SU-DHL-6 (cell line): ENCODE data around the gene TRAF3IP3.

Source experiments
- H2AFZ ChIP-seq: fragments of 200-600 bp; sonication (generic); 2 replicates; pipeline ENCODE4 v1.6.1; 2014; ENCODE audit warnings: low read depth, mild to moderate bottlenecking, moderate library complexity, mixed read lengths, antibody characterized with exemption, low read length; ENCODE audit not compliant: severe bottlenecking
- H3F3A ChIP-seq: fragments of 200-600 bp; shearing (Covaris generic); 2 replicates; pipeline ENCODE4 v1.6.0; 2016; ENCODE audit warnings: antibody characterized with exemption, mild to moderate bottlenecking; ENCODE audit not compliant: insufficient read depth
- H3K27ac ChIP-seq: fragments of 200-600 bp; sonication (generic); 2 replicates; pipeline ENCODE4 v1.5.1; 2016; ENCODE audit warnings: low read depth, mild to moderate bottlenecking, low read length, moderate library complexity, mixed read lengths
- H3K27me3 ChIP-seq: fragments of 200-600 bp; sonication (generic), shearing (Covaris generic); 2 replicates; pipeline ENCODE4 v1.6.0; 2014; ENCODE audit warnings: mild to moderate bottlenecking, low read length
- H3K36me3 ChIP-seq: fragments of 200-600 bp; sonication (generic); 2 replicates; pipeline ENCODE4 v1.6.1; 2014; ENCODE audit warnings: mild to moderate bottlenecking, low read length, mixed read lengths
- H3K4me2 ChIP-seq: fragments of 300-600, 200-600 bp; shearing (Covaris generic), sonication (generic); 2 replicates; pipeline ENCODE4 v1.6.0; 2014; ENCODE audit warnings: low read length, low read depth, mild to moderate bottlenecking; ENCODE audit not compliant: poor library complexity, severe bottlenecking
- H3K4me3 ChIP-seq: fragments of 200-600 bp; sonication (generic); 2 replicates; pipeline ENCODE4 v1.5.1; 2014; ENCODE audit warnings: antibody characterized with exemption, low read length, mild to moderate bottlenecking, mixed read lengths; ENCODE audit not compliant: insufficient read depth, poor library complexity, severe bottlenecking
- H3K79me2 ChIP-seq: fragments of 200-600 bp; sonication (generic); 2 replicates; pipeline ENCODE4 v1.6.1; 2014; ENCODE audit warnings: mild to moderate bottlenecking, low read length, moderate library complexity; ENCODE audit not compliant: insufficient read depth
- H3K9ac ChIP-seq: fragments of 200-600 bp; sonication (generic); 2 replicates; pipeline ENCODE4 v1.7.0; 2014; ENCODE audit warnings: mild to moderate bottlenecking, low read length
- H3K9me2 ChIP-seq: fragments of 200-600 bp; sonication (generic); replicated peaks from 2 replicates; pipeline ENCODE4 v1.6.1; 2014; ENCODE audit warnings: low read length; ENCODE audit not compliant: insufficient read depth
- H3K9me3 ChIP-seq: fragments of 200-600 bp; sonication (generic); 2 replicates; pipeline ENCODE4 v1.6.1; 2014; ENCODE audit warnings: low read length, mixed read lengths; ENCODE audit not compliant: insufficient read depth
- H4K20me1 ChIP-seq: fragments of 200-600 bp; sonication (generic); 2 replicates; pipeline ENCODE4 v1.6.1; 2014; ENCODE audit warnings: low read depth, mild to moderate bottlenecking, antibody characterized with exemption, low read length, moderate library complexity, mixed read lengths
- CTCF ChIP-seq: fragments of 200-600 bp; sonication (generic); IDR thresholded peaks from one replicate; pipeline ENCODE4 v1.5.1; 2017; ENCODE audit warnings: antibody characterized with exemption, mild to moderate bottlenecking, low read length, moderate library complexity; ENCODE audit not compliant: insufficient read depth, poor library complexity, severe bottlenecking
- EZH2phosphoT487 ChIP-seq: fragments of 200-600 bp; sonication (generic), shearing (Covaris generic); conservative IDR thresholded peaks from 2 replicates; pipeline ENCODE4 v1.6.1; 2018; ENCODE audit warnings: mild to moderate bottlenecking, antibody characterized with exemption, low read length, moderate library complexity, mixed read lengths

The TRAF3IP3 gene

GRCh38 chr1:209727286-209727685 lies 28.6 kb upstream of the TRAF3IP3 start:
- Histone ChIP-seq H3K4me2 (no peak overlapping the region), H3K9me3 (no peaks in the 10 kb centered on the region), H3K79me2 (no peaks in the 10 kb centered on the region), H2AFZ (no peak overlapping the region), H4K20me1 (no peaks in the 10 kb centered on the region), H3K9ac (no peak overlapping the region), H3K27ac (no peak overlapping the region), H3K4me3 (no peak overlapping the region), H3K36me3 (no peaks in the 10 kb centered on the region), H3F3A (no peaks in the 10 kb centered on the region), H3K27me3 (0 out of 2 replicates have a peak, but pooled peaks cover 2% of the 10 kb centered on the region), H3K9me2 (no peaks in the 10 kb centered on the region)
- TF ChIP-seq CTCF (no peak), EZH2phosphoT487 (no peak)

- no peak overlapping the region for H3K4me2 ChIP-seq
- H3K9me3 ChIP-seq: no peaks in the 10 kb centered on the region
- H3K79me2 ChIP-seq: no peaks in the 10 kb centered on the region
- no peak for TF ChIP-seq CTCF
- no peak for TF ChIP-seq EZH2phosphoT487
- no peak overlapping the region for H3K4me3 ChIP-seq
- no peaks in the 10 kb centered on the region for H3K9me2 ChIP-seq
- H3K36me3 ChIP-seq: no peaks in the 10 kb centered on the region
- H2AFZ ChIP-seq: no peak overlapping the region
- no peak overlapping the region for H3K9ac ChIP-seq
- H3K27ac ChIP-seq: no peak overlapping the region
- H3F3A ChIP-seq: no peaks in the 10 kb centered on the region
- no peaks in the 10 kb centered on the region for H4K20me1 ChIP-seq
- 0 out of 2 replicates have a peak, but pooled peaks cover 2% of the 10 kb centered on the region for H3K27me3 ChIP-seq
Measured at GRCh38 chr1:209727785-209728184, 28.1 kb upstream of the TRAF3IP3 start.

GRCh38 chr1:209728466-209728865 lies 27.4 kb upstream of the TRAF3IP3 start:
- Histone ChIP-seq H3K36me3 (no peaks in the 10 kb centered on the region), H3K4me3 (no peak overlapping the region), H3K27me3 (0 out of 2 replicates have a peak, but pooled peaks cover 2% of the 10 kb centered on the region), H3K79me2 (no peaks in the 10 kb centered on the region), H3K4me2 (no peak overlapping the region), H4K20me1 (no peaks in the 10 kb centered on the region), H3K9me3 (no peaks in the 10 kb centered on the region), H3F3A (no peaks in the 10 kb centered on the region), H3K27ac (no peak overlapping the region), H3K9me2 (no peaks in the 10 kb centered on the region), H3K9ac (no peak overlapping the region), H2AFZ (no peak overlapping the region)
- no peak for TF ChIP-seq EZH2phosphoT487
- TF ChIP-seq CTCF: no peak

GRCh38 chr1:209729436-209729835 lies 26.4 kb upstream of the TRAF3IP3 start:
- Histone ChIP-seq H3K79me2 (no peaks in the 10 kb centered on the region), H3K9me3 (no peaks in the 10 kb centered on the region), H3K36me3 (no peaks in the 10 kb centered on the region), H3K4me3 (no peak overlapping the region), H4K20me1 (no peaks in the 10 kb centered on the region), H2AFZ (no peak overlapping the region), H3F3A (no peaks in the 10 kb centered on the region), H3K9ac (no peak overlapping the region), H3K4me2 (no peak overlapping the region), H3K27me3 (0 out of 2 replicates have a peak, but pooled peaks cover 2% of the 10 kb centered on the region), H3K9me2 (no peaks in the 10 kb centered on the region), H3K27ac (no peak overlapping the region)
- TF ChIP-seq EZH2phosphoT487: no peak
- TF ChIP-seq CTCF: no peak
